NCI-H226 (cell line): ENCODE results near the gene CC2D2A.

Experiments
- DNase-seq: peaks from one replicate; pipeline ENCODE4 v3.0.0-alpha.2; 2015

CC2D2A gene

GRCh38 chr4:15469402-15470127, at the start of gene CC2D2A:
Gene CC2D2A, plus strand, starts transcription at chr4:15469882. Its CDS starts 6,051 bp downstream, at chr4:15475933.
- no peak for DNase-seq

- DNase-seq, result peak; percentile 54
These were observed 49.0 kb upstream of the CC2D2A start for GRCh38 chr4:15420642-15421041.

GRCh38 chr4:15423285-15423711, 46.4 kb upstream of the CC2D2A start:
- no peak for DNase-seq

GRCh38 chr4:15425520-15425919, 44.2 kb upstream of the CC2D2A start:
- no peak for DNase-seq

GRCh38 chr4:15427161-15427560, 42.5 kb upstream of the CC2D2A start:
- DNase-seq, result no peak

- no peak for DNase-seq
These were observed 42.0 kb upstream of the CC2D2A start, which contains the start of gene C1QTNF7 for GRCh38 chr4:15427701-15428100. Gene C1QTNF7, plus strand, starts transcription at chr4:15428033. Its CDS starts 7,711 bp downstream, at chr4:15435744.

GRCh38 chr4:15428611-15429010, 41.1 kb upstream of the CC2D2A start:
- DNase-seq, result no peak

- no peak for DNase-seq
These were observed 35.6 kb upstream of the CC2D2A start for GRCh38 chr4:15434091-15434490.

GRCh38 chr4:15434676-15435075, 35.0 kb upstream of the CC2D2A start:
- DNase-seq, result no peak

GRCh38 chr4:15436513-15436912, 33.2 kb upstream of the CC2D2A start:
- DNase-seq, result no peak

- DNase-seq, result no peak
These were observed 30.6 kb upstream of the CC2D2A start for GRCh38 chr4:15438939-15439524.

- DNase-seq, result no peak
These were observed 26.1 kb upstream of the CC2D2A start for GRCh38 chr4:15443371-15444160.

- no peak for DNase-seq
These were observed 25.4 kb upstream of the CC2D2A start for GRCh38 chr4:15444276-15444675.

GRCh38 chr4:15444879-15445547, 24.7 kb upstream of the CC2D2A start:
- DNase-seq, result no peak

- peak; percentile 77 for DNase-seq
These were observed 18.4 kb upstream of the CC2D2A start for GRCh38 chr4:15451181-15451865.

GRCh38 chr4:15451866-15452765, 17.6 kb upstream of the CC2D2A start:
- peak; percentile 88 for DNase-seq

- peak; percentile 32 for DNase-seq
These were observed 14.4 kb upstream of the CC2D2A start for GRCh38 chr4:15455290-15455689.

- peak; percentile 24 for DNase-seq
These were observed 12.1 kb upstream of the CC2D2A start for GRCh38 chr4:15457406-15458201.

GRCh38 chr4:15458616-15459015, 11.1 kb upstream of the CC2D2A start:
- DNase-seq, result no peak

- no peak for DNase-seq
These were observed 10.0 kb upstream of the CC2D2A start for GRCh38 chr4:15459706-15460105.

- DNase-seq, result no peak
These were observed 3.1 kb upstream of the CC2D2A start for GRCh38 chr4:15466596-15466995.
